ENCODE results near the gene DSG1. TPM values are rescaled to one million over a fixed set of nuclear protein-coding genes. Genes with fewer than 3 reads are reported as not detected.

DSG1 gene
- total and polyA plus RNA-seq, 2 of the 13 experiments (the other 11 are each of a cell fraction or from before 2014, with no cell fraction given) = 0.04 TPM; not detected in 1

DNA sequence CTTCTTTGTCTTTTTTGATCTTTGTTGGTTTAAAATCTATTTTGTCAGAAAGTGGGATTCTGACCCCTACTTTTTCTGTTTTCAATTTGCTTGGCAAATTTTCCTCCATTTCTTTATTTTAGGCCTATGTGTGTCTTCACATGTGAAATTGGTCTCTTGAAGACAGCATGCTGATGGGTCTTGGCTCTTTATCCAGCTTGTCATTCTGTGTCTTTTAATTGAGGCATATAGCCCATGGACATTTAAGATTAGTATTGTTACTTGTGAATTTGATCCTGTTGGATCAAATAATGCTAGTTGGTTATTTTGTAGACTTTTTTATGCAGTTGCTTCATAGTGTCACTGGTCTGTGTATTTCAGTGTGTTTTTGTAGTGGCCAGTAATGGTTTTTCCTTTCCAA, 26.3 kb upstream of the DSG1 start (continued):
- TF ChIP-seq ZNF44 (CRISPR knock-in tag; IDR thresholded peaks at IDR 0.05) (no peak), TSC22D2 (CRISPR knock-in tag; IDR thresholded peaks at IDR 0.05; ENCODE audit: borderline replicate concordance) (no peak), POLR2A (IDR thresholded peaks at IDR 0.05; ENCODE audit: insufficient read depth in 1 of 2, low read depth in 2 of 2, low read length in 2 of 2) (no peak), ZNF24 (IDR thresholded peaks at IDR 0.05) (no peak)

DNA sequence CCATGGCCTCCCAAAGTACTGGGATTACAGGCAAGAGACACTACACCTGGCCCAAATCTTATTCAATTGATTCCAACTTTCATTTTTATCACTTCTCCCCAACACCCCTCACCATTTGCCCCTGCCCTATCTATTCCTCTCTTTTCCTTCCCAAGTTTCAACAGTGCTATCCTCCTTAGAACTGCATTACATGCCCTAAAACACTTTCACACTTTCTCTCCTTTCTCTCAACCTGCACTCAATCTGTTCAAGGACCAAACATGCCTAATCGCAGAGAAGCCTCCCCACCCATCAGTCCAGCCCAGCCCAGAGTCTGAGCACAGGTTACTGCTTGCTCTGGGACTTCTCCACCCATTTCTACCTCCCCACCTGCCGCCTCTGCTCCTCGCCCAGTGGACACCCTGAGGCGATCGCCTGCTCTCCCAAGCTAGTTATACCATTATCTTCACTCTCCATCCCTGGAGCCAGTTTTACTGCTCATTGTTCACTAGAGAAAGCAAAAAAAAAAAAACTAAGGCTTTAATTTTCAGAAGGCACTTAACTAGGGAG, 23.7 kb upstream of the DSG1 start:
- H3K27me3 ChIP-seq (ENCODE audit: control insufficient read depth in 1 of 2, insufficient read depth in 2 of 2, low read length in 2 of 2) = no peaks in the 10 kb centered on the region
- intact Hi-C loops (cut with micrococcal nuclease; ENCODE audit: unreplicated experiment) (no loop called here), in situ Hi-C loops (cut with HindIII; ENCODE audit: extremely low pct_ligation_motif_present, low pct_unique_long_range_greater_than_20kb) (no loop called here)
- WGBS (ENCODE audit: low lambda C conversion rate) = 59% methylated on average over 5 of the region's 5 CpGs
- no peak overlapping the region for H3K4me3 ChIP-seq (replicated peaks in 1 of 3; ENCODE audit: insufficient read depth in 1 of 3, low read depth in 2 of 3, low read length in 3 of 3)
- H3K9me3 ChIP-seq (ENCODE audit: low read length) = peaks cover 15% of the 10 kb centered on the region
- H3K9ac ChIP-seq (ENCODE audit: insufficient read depth, low read depth, low read length) = no peak overlapping the region
- DNase-seq (ENCODE audit: low spot score) (no peak), FAIRE-seq (no peak), ATAC-seq (no peak)
- no peaks in the 10 kb centered on the region for H3K36me3 ChIP-seq (replicated peaks in 1 of 2; ENCODE audit: control insufficient read depth in 1 of 2, insufficient read depth in 2 of 2, low read length in 2 of 2)
- no peaks in the 10 kb centered on the region for H3K79me2 ChIP-seq (ENCODE audit: insufficient read depth, low read length)
- CTCF ChIA-PET (ENCODE audit: low intra/inter-chr PET ratio, low total read pairs) = no interaction called here
- no peak overlapping the region for H3K4me2 ChIP-seq (ENCODE audit: low read depth, low read length)
- no peak overlapping the region for H2AFZ ChIP-seq (ENCODE audit: low read length)
- no peaks in the 10 kb centered on the region for H4K20me1 ChIP-seq (ENCODE audit: insufficient read depth, low read length)
- no TSS peak for BruUV-seq (replicated peaks)
- no peaks in the 10 kb centered on the region for H3K4me1 ChIP-seq (ENCODE audit: insufficient read depth, low read length)
- no peak overlapping the region for H3K27ac ChIP-seq (ENCODE audit: extremely low read length, insufficient read depth, low read length)
- POLR2A ChIA-PET = no interaction called here
- no peak for TF ChIP-seq DNMT3B (CRISPR knock-in tag; conservative IDR thresholded peaks at IDR 0.05)
- TF ChIP-seq, protein P1, sequence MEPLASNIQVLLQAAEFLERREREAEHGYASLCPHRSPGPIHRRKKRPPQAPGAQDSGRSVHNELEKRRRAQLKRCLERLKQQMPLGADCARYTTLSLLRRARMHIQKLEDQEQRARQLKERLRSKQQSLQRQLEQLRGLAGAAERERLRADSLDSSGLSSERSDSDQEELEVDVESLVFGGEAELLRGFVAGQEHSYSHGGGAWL (CRISPR knock-in tag; IDR thresholded peaks at IDR 0.05) = no peak
- no peak for TF ChIP-seq NFIC (IDR thresholded peaks at IDR 0.05; ENCODE audit: low read length)
- TF ChIP-seq ZNF326 (CRISPR knock-in tag; IDR thresholded peaks at IDR 0.05; ENCODE audit: borderline replicate concordance) = no peak
- no peak for TF ChIP-seq IKZF1 (IDR thresholded peaks at IDR 0.05)
- TF ChIP-seq FOXA1 (IDR thresholded peaks at IDR 0.05) = no peak
- no peak for TF ChIP-seq FOXA1 (CRISPR knock-in tag; IDR thresholded peaks at IDR 0.05)
- TF ChIP-seq ZNF230 (CRISPR knock-in tag; IDR thresholded peaks at IDR 0.05) = no peak
- TF ChIP-seq, protein P2, sequence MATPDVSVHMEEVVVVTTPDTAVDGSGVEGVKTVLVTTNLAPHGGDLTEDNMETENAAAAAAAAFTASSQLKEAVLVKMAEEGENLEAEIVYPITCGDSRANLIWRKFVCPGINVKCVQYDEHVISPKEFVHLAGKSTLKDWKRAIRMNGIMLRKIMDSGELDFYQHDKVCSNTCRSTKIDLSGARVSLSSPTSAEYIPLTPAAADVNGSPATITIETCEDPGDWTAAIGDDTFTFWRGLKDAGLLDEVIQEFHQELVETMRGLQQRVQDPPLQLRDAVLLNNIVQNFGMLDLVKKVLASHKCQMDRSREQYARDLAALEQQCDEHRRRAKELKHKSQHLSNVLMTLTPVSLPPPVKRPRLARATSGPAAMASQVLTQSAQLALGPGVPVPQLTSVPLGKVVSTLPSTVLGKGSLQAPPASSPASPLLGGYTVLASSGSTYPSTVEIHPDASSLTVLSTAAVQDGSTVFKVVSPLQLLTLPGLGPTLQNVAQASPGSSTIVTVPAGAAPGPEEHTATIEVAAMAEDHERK (CRISPR knock-in tag; IDR thresholded peaks at IDR 0.05; ENCODE audit: low read depth) = no peak
- TF ChIP-seq KMT2B (CRISPR knock-in tag; IDR thresholded peaks at IDR 0.05) = no peak
- TF ChIP-seq WIZ (CRISPR knock-in tag; IDR thresholded peaks at IDR 0.05) = no peak
- no peak for TF ChIP-seq CEBPB (IDR thresholded peaks at IDR 0.05; ENCODE audit: borderline replicate concordance, low read depth, low read length)
- no peak for TF ChIP-seq FOXK1 (CRISPR knock-in tag; IDR thresholded peaks at IDR 0.05; ENCODE audit: borderline replicate concordance, low read depth)
- TF ChIP-seq BCL6 (CRISPR knock-in tag; IDR thresholded peaks at IDR 0.05) = no peak
- TF ChIP-seq ZNF644 (CRISPR knock-in tag; IDR thresholded peaks at IDR 0.05; ENCODE audit: low read depth) = no peak
- no peak for TF ChIP-seq RAD21 (CRISPR knock-in tag; IDR thresholded peaks at IDR 0.05)
- TF ChIP-seq AHR (CRISPR knock-in tag; IDR thresholded peaks at IDR 0.05) = no peak
- no peak for TF ChIP-seq MIER3 (CRISPR knock-in tag; IDR thresholded peaks at IDR 0.05; ENCODE audit: borderline replicate concordance)
- TF ChIP-seq ZNF253 (CRISPR knock-in tag; IDR thresholded peaks at IDR 0.05; ENCODE audit: borderline replicate concordance) = no peak
